BJ (cell line): Measurements from ENCODE around the gene NOX4. TPM values are rescaled to one million over a fixed set of nuclear protein-coding genes. Genes with fewer than 3 reads are reported as not detected.
A peak's percentile ranks its signal among the peaks of the same experiment; 100 is the strongest.
"Not testable (repeated sequence)": the region's sequence is repeated elsewhere in the genome, so short reads cannot be mapped to it uniquely, and the experiment has no call there.

Experiments
- CTCF ChIA-PET: fragments of 350-600 bp; formaldehyde crosslinking; extraction: SDS; loops from one replicate; lab custom pipeline; 2021; ENCODE audit warnings: antibody characterized with exemption, inconsistent platforms; lab: Yijun Ruan, JAX
- POLR2A ChIA-PET: fragments of 300-600 bp; sonication (Branson Sonifier 250); formaldehyde crosslinking; extraction: SDS; loops from one replicate; lab custom pipeline; 2021; ENCODE audit warnings: antibody characterized with exemption; lab: Charles Lee
- DNase-seq: peaks from one replicate; pipeline ENCODE4 v3.0.0-alpha.2; 2011; ENCODE audit warnings: low read depth
- H3K27me3 ChIP-seq: 2 replicates; pipeline ENCODE4 v1.6.0; 2011; ENCODE audit warnings: low read length; ENCODE audit not compliant: control insufficient read depth, insufficient read depth
- H3K36me3 ChIP-seq: 2 replicates; pipeline ENCODE4 v1.5.1; 2011; ENCODE audit warnings: low read length; ENCODE audit not compliant: control insufficient read depth, insufficient read depth
- H3K4me3 ChIP-seq: 2 replicates; pipeline ENCODE4 v1.5.1; 2011; ENCODE audit warnings: low read depth, mild to moderate bottlenecking, control low read depth, low read length
- CTCF ChIP-seq: IDR thresholded peaks from 2 replicates; pipeline ENCODE4 v1.5.1; 2011; ENCODE audit warnings: low read depth, mild to moderate bottlenecking, control low read depth, inconsistent platforms, low read length, moderate library complexity; ENCODE audit not compliant: insufficient read depth
- polyA plus RNA-seq: library from polyadenylated mRNA; depleted of rRNA; stranded (reverse); fragments of >200 nt; gene quantifications from 2 replicates; pipeline ENCODE4 v1.2.3, GENCODE V29; 2011

Gene NOX4
- polyA plus RNA-seq, 1 experiment, result 3.7 TPM

GRCh38 chr11:89333704-89334103 lies 157.5 kb downstream of the NOX4 start:
- POLR2A ChIA-PET, DNase-seq, H3K36me3 ChIP-seq, H3K27me3 ChIP-seq, H3K4me3 ChIP-seq: not testable (repeated sequence)
- TF ChIP-seq CTCF, result peak; percentile 43
- CTCF ChIA-PET, result interaction anchor here (1.8 kb wide), 2 partner anchors 70 to 73 kb away, joined by 5 to 6 read pairs; no protein-coding TSS in a partner anchor

GRCh38 chr11:89331940-89332339 lies 159.2 kb downstream of the NOX4 start:
- POLR2A ChIA-PET, result not testable (repeated sequence)

GRCh38 chr11:89327885-89328284 lies 163.3 kb downstream of the NOX4 start:
- CTCF ChIA-PET, result no interaction called here
- no peak for DNase-seq
- H3K4me3 ChIP-seq, result no peak overlapping the region
- POLR2A ChIA-PET, result interaction anchor here (0.6 kb wide), 1 partner anchor 222 kb away, joined by 4 read pairs; no protein-coding TSS in a partner anchor
- H3K27me3 ChIP-seq, result no peaks in the 10 kb centered on the region
- H3K36me3 ChIP-seq, result no peaks in the 10 kb centered on the region
- TF ChIP-seq CTCF, result no peak

More at GRCh38 chr11:89331940-89332339, 159.2 kb downstream of the NOX4 start:
- H3K27me3 ChIP-seq, H3K4me3 ChIP-seq, H3K36me3 ChIP-seq, DNase-seq: not testable (repeated sequence)
- CTCF ChIA-PET, result interaction anchor here (0.8 to 1.8 kb wide), 4 partner anchors 72 to 235 kb away, joined by 3 to 6 read pairs (median 4); no protein-coding TSS in a partner anchor

- ChIA-PET CTCF (no interaction called here), POLR2A (no interaction called here)
- no peak for TF ChIP-seq CTCF
- no peaks in the 10 kb centered on the region for H3K27me3 ChIP-seq
- no peak for DNase-seq
- H3K36me3 ChIP-seq, result no peaks in the 10 kb centered on the region
- H3K4me3 ChIP-seq, result no peak overlapping the region
Measured at GRCh38 chr11:89321401-89321800, 169.8 kb downstream of the NOX4 start.

GRCh38 chr11:89310607-89311006 lies 180.6 kb downstream of the NOX4 start:
- DNase-seq, CTCF ChIA-PET, H3K27me3 ChIP-seq, POLR2A ChIA-PET, H3K4me3 ChIP-seq, H3K36me3 ChIP-seq: not testable (repeated sequence)

- POLR2A ChIA-PET, DNase-seq, H3K27me3 ChIP-seq, H3K36me3 ChIP-seq, H3K4me3 ChIP-seq, CTCF ChIA-PET: not testable (repeated sequence)
Measured at GRCh38 chr11:89309321-89309985, 181.7 kb downstream of the NOX4 start.

- H3K36me3 ChIP-seq, H3K4me3 ChIP-seq, CTCF ChIA-PET, DNase-seq, H3K27me3 ChIP-seq, POLR2A ChIA-PET: not testable (repeated sequence)
Measured at GRCh38 chr11:89308272-89308671, 182.9 kb downstream of the NOX4 start.

- H3K27me3 ChIP-seq, H3K36me3 ChIP-seq, H3K4me3 ChIP-seq, CTCF ChIA-PET, POLR2A ChIA-PET, DNase-seq: not testable (repeated sequence)
Measured at GRCh38 chr11:89303029-89303428, 188.1 kb downstream of the NOX4 start.

- CTCF ChIA-PET, H3K36me3 ChIP-seq, DNase-seq, H3K4me3 ChIP-seq, POLR2A ChIA-PET, H3K27me3 ChIP-seq: not testable (repeated sequence)
Measured at GRCh38 chr11:89295023-89295422, 196.2 kb downstream of the NOX4 start.
